GM12878 (cell line): ENCODE data around the gene CLNS1A. TPM values are rescaled to one million over a fixed set of nuclear protein-coding genes. Genes with fewer than 3 reads are reported as not detected.

Experiments used
- ATAC-seq: fragments of 200-7000 bp; cut with Tn5 transposase; 3 replicates; pipeline ENCODE4 v1.9.1; 2020; ENCODE audit warnings: mild to moderate bottlenecking, moderate library complexity
- BruUV-seq: library from RNA; stranded (reverse); fragments of 400-500 nt; replicated peaks from 2 replicates; lab custom pipeline; 2021; lab: Mats Ljungman, UMichigan
- CTCF ChIA-PET: fragments of 300-600 bp; sonication (Branson Sonifier 250); formaldehyde crosslinking; extraction: SDS; loops from one replicate; lab custom pipeline; 2021; ENCODE audit warnings: inconsistent platforms; lab: Yijun Ruan, JAX
- POLR2A ChIA-PET: fragments of 350-600 bp; formaldehyde crosslinking; extraction: SDS; loops from one replicate; lab custom pipeline; 2021; ENCODE audit warnings: inconsistent platforms; lab: Charles Lee
- RAD21 ChIA-PET: fragments of 300-600 bp; sonication (Branson Sonifier 250); formaldehyde crosslinking; loops from one replicate; lab custom pipeline; 2023; ENCODE audit warnings: antibody characterized with exemption; ENCODE audit not compliant: unreplicated experiment; lab: Charles Lee
- SMC1A ChIA-PET: fragments of 300-600 bp; sonication (Branson Sonifier 250); formaldehyde crosslinking; loops from one replicate; lab custom pipeline; 2023; ENCODE audit not compliant: unreplicated experiment, uncharacterized antibody; lab: Charles Lee
- DNase-seq: peaks from one replicate; pipeline ENCODE4 v3.0.0-alpha.2; 2011; ENCODE audit warnings: low read depth, low spot score
- FAIRE-seq: peaks from 3 replicates; lab custom pipeline; 2011; peaks lifted over from hg19 to GRCh38; lab: Jason Lieb, UNC
- H2AFZ ChIP-seq: 2 replicates; pipeline ENCODE4 v1.6.0; 2011; ENCODE audit warnings: low read depth, low read length, control low read depth; ENCODE audit not compliant: control insufficient read depth
- H3K27ac ChIP-seq: 2 replicates; pipeline ENCODE4 v1.5.1; 2011; ENCODE audit warnings: control low read depth; ENCODE audit not compliant: control insufficient read depth, insufficient read depth
- H3K27me3 ChIP-seq, 2 experiments: replicated peaks in 1 of 2; 2 replicates each; pipeline versions ENCODE4 v1.6.0 to v1.6.1; 2011; ENCODE audit warnings: low read length in 1 of 2; ENCODE audit not compliant: control insufficient read depth in 2 of 2, insufficient read depth in 2 of 2
- H3K36me3 ChIP-seq, 2 experiments: 2 replicates each; pipeline ENCODE4 v1.5.1; 2011; ENCODE audit warnings: low read length in 1 of 2; ENCODE audit not compliant: control insufficient read depth in 2 of 2, insufficient read depth in 2 of 2
- H3K4me1 ChIP-seq: 2 replicates; pipeline ENCODE4 v1.6.1; 2011; ENCODE audit warnings: mild to moderate bottlenecking, low read length, moderate library complexity, mixed read lengths; ENCODE audit not compliant: control insufficient read depth, insufficient read depth
- H3K4me2 ChIP-seq: 2 replicates; pipeline ENCODE4 v1.6.0; 2011; ENCODE audit warnings: control low read depth; ENCODE audit not compliant: control insufficient read depth, insufficient read depth
- H3K4me3 ChIP-seq: fragments of 200-600 bp; sonication (generic); 2 replicates; pipeline ENCODE4 v1.5.1; 2016
- H3K79me2 ChIP-seq: 2 replicates; pipeline ENCODE4 v1.6.0; 2011; ENCODE audit warnings: low read length; ENCODE audit not compliant: control insufficient read depth, insufficient read depth
- H3K9ac ChIP-seq: 2 replicates; pipeline ENCODE4 v1.8.0; 2011; ENCODE audit warnings: low read length, control low read depth, mixed read lengths; ENCODE audit not compliant: control insufficient read depth, insufficient read depth
- H3K9me3 ChIP-seq: replicated peaks from 3 replicates; pipeline ENCODE4 v1.5.1; 2011; ENCODE audit warnings: mild to moderate bottlenecking, low read length; ENCODE audit not compliant: control insufficient read depth, insufficient read depth
- H4K20me1 ChIP-seq: 2 replicates; pipeline ENCODE4 v1.6.0; 2011; ENCODE audit not compliant: control insufficient read depth, insufficient read depth
- ATF7 ChIP-seq: fragments of 450-650 bp; IDR thresholded peaks from 2 replicates; pipeline ENCODE4 v1.6.1; 2016; ENCODE audit warnings: low read depth, mild to moderate bottlenecking
- CBX3 ChIP-seq: fragments of 200-600 bp; sonication (generic); IDR thresholded peaks from 2 replicates; pipeline ENCODE4 v1.6.1; 2016; ENCODE audit warnings: low read depth, borderline replicate concordance
- CEBPZ ChIP-seq: fragments of 150-350 bp; IDR thresholded peaks from 2 replicates; pipeline ENCODE4 v1.6.1; 2016; ENCODE audit warnings: low read depth, low read length
- DPF2 ChIP-seq: fragments of 450-650 bp; IDR thresholded peaks from 2 replicates; pipeline ENCODE4 v1.6.1; 2017; ENCODE audit warnings: mild to moderate bottlenecking
- EGR1 ChIP-seq, 2 experiments: IDR thresholded peaks; 1 replicate in 1 of 2; 2 replicates in 1 of 2; pipeline ENCODE4 v1.6.1; 2011 to 2012; ENCODE audit warnings: low read depth in 2 of 2, low read length in 2 of 2, borderline replicate concordance in 1 of 2, mild to moderate bottlenecking in 1 of 2, moderate library complexity in 1 of 2
- MTA3 ChIP-seq: IDR thresholded peaks from 2 replicates; pipeline ENCODE4 v1.6.1; 2012; ENCODE audit warnings: low read length, inconsistent platforms, borderline replicate concordance
- MXI1 ChIP-seq: fragments of 150-350 bp; IDR thresholded peaks from 2 replicates; pipeline ENCODE4 v1.6.1; 2011; ENCODE audit warnings: low read depth, mild to moderate bottlenecking, inconsistent platforms, low read length, improper control_type of control experiment
- RBBP5 ChIP-seq: fragments of 200-600 bp; sonication (generic); conservative IDR thresholded peaks from 2 replicates; pipeline ENCODE4 v1.6.1; 2016
- RUNX3 ChIP-seq: IDR thresholded peaks from 2 replicates; pipeline ENCODE4 v1.6.1; 2012; ENCODE audit warnings: low read length, inconsistent platforms
- TCF7 ChIP-seq: IDR thresholded peaks from 2 replicates; pipeline ENCODE4 v1.6.1; 2014; ENCODE audit warnings: antibody characterized with exemption, borderline replicate concordance
- USF1 ChIP-seq: IDR thresholded peaks from 2 replicates; pipeline ENCODE4 v1.6.1; 2011; ENCODE audit warnings: borderline replicate concordance, low read depth, mild to moderate bottlenecking, moderate library complexity, mixed read lengths, low read length; ENCODE audit not compliant: insufficient read depth; ENCODE audit errors: extremely low read length
- WRNIP1 ChIP-seq: IDR thresholded peaks from 2 replicates; pipeline ENCODE4 v1.6.1; 2011; ENCODE audit warnings: low read depth, low read length, improper control_type of control experiment, borderline replicate concordance
- ZBTB11 ChIP-seq: fragments of 450-650 bp; formaldehyde crosslinking; IDR thresholded peaks from 2 replicates; pipeline ENCODE4 v1.5.0; 2022; ENCODE audit warnings: mild to moderate bottlenecking, missing genetic modification characterization
- ZBTB33 ChIP-seq: fragments of 450-650 bp; IDR thresholded peaks from 2 replicates; pipeline ENCODE4 v1.6.1; 2017; ENCODE audit warnings: mild to moderate bottlenecking
- WGBS: methylation state at CpG from one replicate; pipeline ENCODE4 v1.1.6; 2016; ENCODE audit warnings: low lambda C conversion rate; ENCODE audit not compliant: insufficient replicate concordance, insufficient coverage; ENCODE audit errors: missing lambda C conversion rate; 5-methylcytosine and 5-hydroxymethylcytosine counted together
- in situ Hi-C: fragments of 300-500 bp; cut with MboI; formaldehyde crosslinking; loops from 9 replicates; pipeline ENCODE4 v1.14.3; 2018; ENCODE audit warnings: mixed read lengths
- intact Hi-C: fragments of 100-400 bp; cut with micrococcal nuclease; formaldehyde crosslinking; loops from one replicate; pipeline ENCODE4 v1.14.2; 2022; ENCODE audit not compliant: unreplicated experiment
- polyA plus RNA-seq, 11 experiments: library from polyadenylated mRNA; depleted of rRNA in 4 of 11; unstranded in 6 of 11; stranded (reverse) in 5 of 11; fragments of >200 nt; fragmentation: Nextera tagmentation in 4 of 11; fragmentation: Illumina TruSeq in 1 of 11; extraction: Ambion mirVana in 4 of 11; extraction: Trizol in 1 of 11; gene quantifications; 1 replicate in 1 of 11; 2 replicates in 10 of 11; pipeline versions ENCODE4 v1.2.1 to v1.2.3, GENCODE V29; 2011 to 2016; ENCODE audit warnings: inconsistent platforms in 2 of 11, missing spikeins in 2 of 11, low read depth in 1 of 11
- total RNA-seq, 4 experiments: library from RNA; depleted of rRNA in 3 of 4; stranded (reverse); fragments of >200 nt in 3 of 4; fragmentation: Illumina TruSeq in 1 of 4; extraction: Trizol in 1 of 4; gene quantifications; 2 replicates each; pipeline versions ENCODE4 v1.2.1 to v1.2.3, GENCODE V29; 2013 to 2021

Gene CLNS1A
- total and polyA plus RNA-seq, 10 of the 15 experiments (the other 5 are each of a cell fraction or from before 2014, with no cell fraction given), result 74.1 to 247 (median 167) TPM

GRCh38 chr11:77596626-77597025 is 41.0 kb downstream of the CLNS1A start:
- TF ChIP-seq ZBTB11 (CRISPR knock-in tag) (no peak), WRNIP1 (no peak), EGR1 (IDR thresholded peaks at IDR 0.05; ENCODE audit: borderline replicate concordance in 1 of 2, low read depth in 2 of 2, low read length in 2 of 2) (no peak), CBX3 (no peak), CEBPZ (no peak), TCF7 (no peak), MTA3 (no peak), MXI1 (no peak), RBBP5 (no peak), ATF7 (no peak), DPF2 (no peak), ZBTB33 (no peak), RUNX3 (no peak), USF1 (no peak)
- Histone ChIP-seq H2AFZ (no peak overlapping the region), H3K27ac (no peak overlapping the region), H3K36me3 (no peaks in the 10 kb centered on the region), H3K9ac (no peak overlapping the region), H3K4me2 (no peak overlapping the region), H3K27me3 (no peaks in the 10 kb centered on the region), H4K20me1 (no peaks in the 10 kb centered on the region), H3K79me2 (no peaks in the 10 kb centered on the region), H3K4me1 (no peaks in the 10 kb centered on the region), H3K9me3 (no peaks in the 10 kb centered on the region), H3K4me3 (no peak overlapping the region)
- ChIA-PET POLR2A (no interaction called here), RAD21 (no interaction called here), CTCF (no interaction called here), SMC1A (no interaction called here)
- intact Hi-C loops (no loop called here), in situ Hi-C loops (no loop called here)
- no peak for FAIRE-seq
- BruUV-seq, result no TSS peak
- WGBS, result 96% methylated on average over 2 of the region's 2 CpGs
- no peak for ATAC-seq
- DNase-seq, result no peak
